ENCODE data around the gene TRAF3.

The TRAF3 gene

GRCh38 chr14:102867826-102868580 is 90.8 kb downstream of the TRAF3 start:
- no peak overlapping the region for H3K9ac ChIP-seq (ENCODE audit: low read length)
- no peak overlapping the region for H2AFZ ChIP-seq (ENCODE audit: low read depth, low read length, severe bottlenecking)
- no peak overlapping the region for H3K4me3 ChIP-seq (ENCODE audit: insufficient read depth, low read length, poor library complexity, severe bottlenecking)
- no peaks in the 10 kb centered on the region for H3K9me3 ChIP-seq (ENCODE audit: insufficient read depth, low read length)
- no peak overlapping the region for H3K27ac ChIP-seq (ENCODE audit: low read depth, low read length)
- no peaks in the 10 kb centered on the region for H3K79me2 ChIP-seq (ENCODE audit: insufficient read depth, low read length)
- H3K4me2 ChIP-seq (ENCODE audit: low read depth, low read length, poor library complexity, severe bottlenecking) = no peak overlapping the region
- no peaks in the 10 kb centered on the region for H3K36me3 ChIP-seq (ENCODE audit: low read length)
- H3K9me2 ChIP-seq (replicated peaks; ENCODE audit: insufficient read depth, low read length) = no peaks in the 10 kb centered on the region
- TF ChIP-seq CTCF (IDR thresholded peaks at IDR 0.05; ENCODE audit: insufficient read depth, low read length, poor library complexity, severe bottlenecking) (no peak), EZH2phosphoT487 (conservative IDR thresholded peaks at IDR 0.05; ENCODE audit: low read length) (no peak)
- no peaks in the 10 kb centered on the region for H3F3A ChIP-seq (ENCODE audit: insufficient read depth)
- H3K27me3 ChIP-seq (ENCODE audit: low read length) = no peaks in the 10 kb centered on the region
- H4K20me1 ChIP-seq (ENCODE audit: low read depth, low read length) = no peaks in the 10 kb centered on the region

GRCh38 chr14:102868956-102869547 is 91.8 kb downstream of the TRAF3 start:
- H3K9me3 ChIP-seq (ENCODE audit: insufficient read depth, low read length) = no peaks in the 10 kb centered on the region
- no peak overlapping the region for H3K4me2 ChIP-seq (ENCODE audit: low read depth, low read length, poor library complexity, severe bottlenecking)
- H3K9me2 ChIP-seq (replicated peaks; ENCODE audit: insufficient read depth, low read length) = no peaks in the 10 kb centered on the region

GRCh38 chr14:102870246-102870645 is 93.0 kb downstream of the TRAF3 start:
- Histone ChIP-seq H3K9me2 (replicated peaks; ENCODE audit: insufficient read depth, low read length) (no peaks in the 10 kb centered on the region), H3K27me3 (ENCODE audit: low read length) (no peaks in the 10 kb centered on the region), H3K79me2 (ENCODE audit: insufficient read depth, low read length) (no peaks in the 10 kb centered on the region), H4K20me1 (ENCODE audit: low read depth, low read length) (no peaks in the 10 kb centered on the region), H3K36me3 (ENCODE audit: low read length) (no peaks in the 10 kb centered on the region), H3K9me3 (ENCODE audit: insufficient read depth, low read length) (no peaks in the 10 kb centered on the region), H2AFZ (ENCODE audit: low read depth, low read length, severe bottlenecking) (no peak overlapping the region), H3K4me2 (ENCODE audit: low read depth, low read length, poor library complexity, severe bottlenecking) (no peak overlapping the region), H3F3A (ENCODE audit: insufficient read depth) (no peaks in the 10 kb centered on the region), H3K4me3 (ENCODE audit: insufficient read depth, low read length, poor library complexity, severe bottlenecking) (no peak overlapping the region), H3K9ac (ENCODE audit: low read length) (no peak overlapping the region), H3K27ac (ENCODE audit: low read depth, low read length) (no peak overlapping the region)
- no peak for TF ChIP-seq CTCF (IDR thresholded peaks at IDR 0.05; ENCODE audit: insufficient read depth, low read length, poor library complexity, severe bottlenecking)
- TF ChIP-seq EZH2phosphoT487 (conservative IDR thresholded peaks at IDR 0.05; ENCODE audit: low read length) = no peak

More at GRCh38 chr14:102868956-102869547, 91.8 kb downstream of the TRAF3 start:
- Histone ChIP-seq H3K79me2 (ENCODE audit: insufficient read depth, low read length) (no peaks in the 10 kb centered on the region), H3F3A (ENCODE audit: insufficient read depth) (no peaks in the 10 kb centered on the region), H2AFZ (ENCODE audit: low read depth, low read length, severe bottlenecking) (no peak overlapping the region), H3K27ac (ENCODE audit: low read depth, low read length) (no peak overlapping the region), H3K36me3 (ENCODE audit: low read length) (no peaks in the 10 kb centered on the region), H3K27me3 (ENCODE audit: low read length) (no peaks in the 10 kb centered on the region), H3K9ac (ENCODE audit: low read length) (no peak overlapping the region), H3K4me3 (ENCODE audit: insufficient read depth, low read length, poor library complexity, severe bottlenecking) (no peak overlapping the region), H4K20me1 (ENCODE audit: low read depth, low read length) (no peaks in the 10 kb centered on the region)
- TF ChIP-seq CTCF (IDR thresholded peaks at IDR 0.05; ENCODE audit: insufficient read depth, low read length, poor library complexity, severe bottlenecking) (no peak), EZH2phosphoT487 (conservative IDR thresholded peaks at IDR 0.05; ENCODE audit: low read length) (no peak)
